MM.1S (cell line): ENCODE results near the gene TADA2A.

Experiments used
- DNase-seq: peaks from one replicate; pipeline ENCODE4 v3.0.0-alpha.2; 2015
- H2AFZ ChIP-seq: fragments of 300-600 bp; sonication (generic); 2 replicates; pipeline ENCODE4 v1.6.0; 2016; ENCODE audit warnings: antibody characterized with exemption, low read length
- H3F3A ChIP-seq: fragments of 300-600 bp; sonication (generic); 2 replicates; pipeline ENCODE4 v1.6.1; 2016; ENCODE audit warnings: mild to moderate bottlenecking, antibody characterized with exemption, low read length, moderate library complexity, mixed read lengths; ENCODE audit not compliant: insufficient read depth
- H3K27ac ChIP-seq: fragments of 300-600 bp; sonication (generic); 2 replicates; pipeline ENCODE4 v1.5.1; 2016; ENCODE audit warnings: mild to moderate bottlenecking, low read length
- H3K27me3 ChIP-seq: fragments of 300-600 bp; sonication (generic); replicated peaks from 2 replicates; pipeline ENCODE4 v1.6.0; 2016; ENCODE audit warnings: low read length; ENCODE audit not compliant: insufficient read depth
- H3K36me3 ChIP-seq: fragments of 300-600 bp; sonication (generic); replicated peaks from 2 replicates; pipeline ENCODE4 v1.6.1; 2016; ENCODE audit warnings: mild to moderate bottlenecking, low read length, mixed read lengths; ENCODE audit not compliant: insufficient read depth
- H3K4me1 ChIP-seq: fragments of 300-600 bp; sonication (generic); 2 replicates; pipeline ENCODE4 v1.6.1; 2016; ENCODE audit warnings: low read length, mixed read lengths
- H3K4me2 ChIP-seq: fragments of 300-600 bp; sonication (generic); 2 replicates; pipeline ENCODE4 v1.6.0; 2016; ENCODE audit warnings: low read depth, low read length
- H3K4me3 ChIP-seq: fragments of 300-600 bp; sonication (generic); 2 replicates; pipeline ENCODE4 v1.5.1; 2016; ENCODE audit warnings: low read length, mixed read lengths
- H3K79me2 ChIP-seq: fragments of 300-600 bp; sonication (generic); 2 replicates; pipeline ENCODE4 v1.6.1; 2016; ENCODE audit warnings: mixed run types, low read length, mixed read lengths
- H3K9ac ChIP-seq: fragments of 300-600 bp; sonication (generic); 2 replicates; pipeline ENCODE4 v1.6.1; 2016; ENCODE audit warnings: low read length, mixed read lengths
- H3K9me2 ChIP-seq: fragments of 300-600 bp; sonication (generic); replicated peaks from 2 replicates; pipeline ENCODE4 v1.6.1; 2016; ENCODE audit warnings: mild to moderate bottlenecking, low read length, mixed read lengths; ENCODE audit not compliant: insufficient read depth
- H3K9me3 ChIP-seq: fragments of 300-600 bp; sonication (generic); replicated peaks from 2 replicates; pipeline ENCODE4 v1.6.1; 2016; ENCODE audit warnings: mild to moderate bottlenecking, low read length, mixed read lengths; ENCODE audit not compliant: insufficient read depth
- H4K20me1 ChIP-seq: fragments of 300-600 bp; sonication (generic); 2 replicates; pipeline ENCODE4 v1.6.1; 2016; ENCODE audit warnings: mild to moderate bottlenecking, low read length, moderate library complexity, mixed read lengths; ENCODE audit not compliant: insufficient read depth
- CTCF ChIP-seq: fragments of 300-600 bp; sonication (generic); IDR thresholded peaks from 2 replicates; pipeline ENCODE4 v1.5.1; 2016; ENCODE audit warnings: antibody characterized with exemption, low read length, mixed read lengths
- EZH2 ChIP-seq: fragments of 300-600 bp; sonication (generic); optimal IDR thresholded peaks from 2 replicates; pipeline ENCODE3; 2017; ENCODE audit warnings: low read depth, mild to moderate bottlenecking, antibody characterized with exemption, low read length, mixed read lengths
- EZH2phosphoT487 ChIP-seq: fragments of 300-600 bp; sonication (generic); IDR thresholded peaks from 2 replicates; pipeline ENCODE4 v1.6.1; 2018; ENCODE audit warnings: antibody characterized with exemption, low read length

Gene TADA2A

GRCh38 chr17:37480427-37480826 is 73.7 kb downstream of the TADA2A start:
- Histone ChIP-seq H3K27me3 (no peaks in the 10 kb centered on the region), H2AFZ (no peak overlapping the region), H3K9me3 (no peaks in the 10 kb centered on the region), H3K36me3 (0 out of 2 replicates have a peak, but pooled peaks cover 3% of the 10 kb centered on the region), H4K20me1 (no peaks in the 10 kb centered on the region), H3K79me2 (no peaks in the 10 kb centered on the region), H3F3A (no peaks in the 10 kb centered on the region), H3K9ac (no peak overlapping the region), H3K4me3 (no peak overlapping the region), H3K9me2 (no peaks in the 10 kb centered on the region), H3K27ac (no peak overlapping the region), H3K4me2 (no peak overlapping the region), H3K4me1 (no peaks in the 10 kb centered on the region)
- no peak for DNase-seq
- no peak for TF ChIP-seq EZH2phosphoT487
- no peak for TF ChIP-seq CTCF

DNA sequence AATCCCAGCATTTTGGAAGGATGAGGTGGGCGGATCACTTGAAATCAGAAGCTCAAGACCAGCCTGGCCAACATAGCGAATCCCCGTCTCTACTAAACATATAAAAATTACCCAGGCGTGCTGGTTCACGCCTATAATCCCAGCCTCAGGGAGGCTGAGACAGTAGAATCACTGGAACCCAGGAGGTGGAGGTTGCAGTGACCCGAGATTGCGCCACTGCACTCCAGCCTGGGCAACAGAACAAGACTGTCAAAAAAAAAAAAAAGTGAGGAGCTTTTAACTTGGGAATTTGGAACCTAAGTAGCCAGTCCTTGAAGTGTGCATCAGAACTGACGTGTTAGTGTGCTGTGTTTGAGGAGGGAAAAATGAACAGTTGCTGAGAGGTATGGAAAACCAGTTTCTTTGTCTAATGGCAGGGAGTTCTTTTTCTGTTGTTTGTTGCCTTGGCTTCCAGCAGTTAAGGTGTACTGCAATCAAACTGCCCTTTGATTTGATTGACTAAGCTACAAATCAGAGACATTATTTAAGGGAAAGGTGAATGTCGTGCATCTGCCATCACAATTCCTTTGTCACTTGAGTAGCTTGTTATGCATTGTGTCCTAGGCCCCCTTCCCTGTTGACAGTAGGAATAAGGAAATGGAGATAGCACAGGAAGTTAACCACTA is 74.4 kb downstream of the TADA2A start:
- H3K9ac ChIP-seq: no peak overlapping the region
- no peaks in the 10 kb centered on the region for H3K79me2 ChIP-seq
- no peaks in the 10 kb centered on the region for H3K9me2 ChIP-seq
- no peaks in the 10 kb centered on the region for H3K4me1 ChIP-seq
- H3F3A ChIP-seq: no peaks in the 10 kb centered on the region
- H3K9me3 ChIP-seq: no peaks in the 10 kb centered on the region
- no peaks in the 10 kb centered on the region for H3K27me3 ChIP-seq
- no peaks in the 10 kb centered on the region for H4K20me1 ChIP-seq
- no peak overlapping the region for H3K4me2 ChIP-seq
- no peak for TF ChIP-seq CTCF
- TF ChIP-seq EZH2: no peak
- no peak for TF ChIP-seq EZH2phosphoT487
- DNase-seq: no peak
- no peak overlapping the region for H2AFZ ChIP-seq
- H3K4me3 ChIP-seq: no peak overlapping the region
- H3K27ac ChIP-seq: no peak overlapping the region
- H3K36me3 ChIP-seq: 0 out of 2 replicates have a peak, but pooled peaks cover 3% of the 10 kb centered on the region

DNA sequence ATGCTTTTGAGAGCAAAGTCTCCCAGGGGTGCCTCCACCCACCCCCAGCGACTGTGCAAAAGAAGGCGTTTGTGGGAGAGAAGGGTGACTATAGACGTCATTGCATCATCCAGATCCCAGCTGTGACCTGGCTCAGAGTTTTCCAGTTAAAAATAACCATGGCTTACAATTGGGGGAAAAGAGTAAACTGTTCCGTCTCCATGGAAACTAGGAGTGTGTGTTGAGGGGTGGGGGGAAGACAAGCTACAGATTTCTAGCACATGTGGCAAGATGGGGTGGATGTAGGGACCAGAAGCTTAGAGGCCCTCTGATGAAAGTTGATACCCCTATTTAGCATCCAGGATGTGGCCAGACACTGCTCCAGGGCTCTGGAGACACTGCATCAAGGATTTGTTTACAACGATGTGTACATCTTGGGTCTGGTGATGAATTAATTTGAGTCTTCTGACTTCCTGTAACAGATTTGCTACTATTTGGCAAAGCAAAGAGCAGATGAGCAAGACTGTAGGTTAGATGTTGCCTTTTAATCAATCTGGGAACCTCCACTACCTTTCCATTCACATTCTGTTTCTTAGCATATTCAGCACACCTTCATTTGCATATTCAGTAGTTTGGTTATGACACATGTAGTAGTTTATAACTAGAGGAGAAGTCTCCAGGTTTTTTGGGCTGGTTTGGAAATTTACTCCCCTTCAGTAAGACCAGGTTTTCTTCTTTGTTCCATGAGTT is 76.8 kb downstream of the TADA2A start:
- no peak overlapping the region for H2AFZ ChIP-seq
- no peaks in the 10 kb centered on the region for H3K9me3 ChIP-seq
- H3K4me3 ChIP-seq: no peak overlapping the region
- peaks cover 7% of the 10 kb centered on the region for H3K4me1 ChIP-seq
- no peaks in the 10 kb centered on the region for H3K27me3 ChIP-seq
- H3K9ac ChIP-seq: no peak overlapping the region
- H3F3A ChIP-seq: no peaks in the 10 kb centered on the region
- H3K79me2 ChIP-seq: no peaks in the 10 kb centered on the region
- no peaks in the 10 kb centered on the region for H4K20me1 ChIP-seq
- no peak for DNase-seq
- no peak for TF ChIP-seq EZH2
- no peak for TF ChIP-seq CTCF
- no peak for TF ChIP-seq EZH2phosphoT487
- no peaks in the 10 kb centered on the region for H3K9me2 ChIP-seq
- H3K27ac ChIP-seq: no peak overlapping the region
- H3K36me3 ChIP-seq: 0 out of 2 replicates have a peak, but pooled peaks cover under 1% of the 10 kb centered on the region
- H3K4me2 ChIP-seq: no peak overlapping the region
